GM19452 (cell line): ENCODE measurements around the gene ISL1.

Experiments used
- ATAC-seq: cut with Tn5 transposase; IDR thresholded peaks from one replicate; pipeline ENCODE4 v1.9.1; 2021; ENCODE audit not compliant: unreplicated experiment

ISL1 gene

GRCh38 chr5:51439232-51439631 lies 56.0 kb downstream of the ISL1 start:
- no peak for ATAC-seq
